Ishikawa (cell line): Measurements from ENCODE around the gene RNF113B.

Experiments used
- CEBPB ChIP-seq: IDR thresholded peaks from 2 replicates; pipeline ENCODE4 v1.6.1; 2012
- CREB1 ChIP-seq: IDR thresholded peaks from 2 replicates; pipeline ENCODE4 v1.6.1; 2012; ENCODE audit warnings: low read depth
- EP300 ChIP-seq: IDR thresholded peaks from 2 replicates; pipeline ENCODE4 v1.6.1; 2012; ENCODE audit warnings: borderline replicate concordance
- FOXM1 ChIP-seq: IDR thresholded peaks from 2 replicates; pipeline ENCODE4 v1.6.1; 2012; ENCODE audit warnings: low read depth, borderline replicate concordance
- MAX ChIP-seq: IDR thresholded peaks from 2 replicates; pipeline ENCODE4 v1.6.1; 2012
- NFIC ChIP-seq: IDR thresholded peaks from 2 replicates; pipeline ENCODE4 v1.6.1; 2012
- RAD21 ChIP-seq: IDR thresholded peaks from 2 replicates; pipeline ENCODE4 v1.6.1; 2012; ENCODE audit warnings: low read depth
- REST ChIP-seq: IDR thresholded peaks from 2 replicates; pipeline ENCODE4 v1.6.1; 2012; ENCODE audit warnings: low read depth, mild to moderate bottlenecking
- TAF1 ChIP-seq: IDR thresholded peaks from 2 replicates; pipeline ENCODE4 v1.6.1; 2012; ENCODE audit warnings: low read depth, mild to moderate bottlenecking
- TCF12 ChIP-seq: IDR thresholded peaks from 2 replicates; pipeline ENCODE4 v1.6.1; 2012; ENCODE audit warnings: low read depth
- TEAD4 ChIP-seq: IDR thresholded peaks from 2 replicates; pipeline ENCODE4 v1.6.1; 2012
- USF1 ChIP-seq: IDR thresholded peaks from 2 replicates; pipeline ENCODE4 v1.6.1; 2012
- YY1 ChIP-seq: IDR thresholded peaks from 2 replicates; pipeline ENCODE4 v1.6.1; 2012; ENCODE audit warnings: low read depth
- ZBTB7A ChIP-seq: IDR thresholded peaks from 2 replicates; pipeline ENCODE4 v1.6.1; 2012; ENCODE audit warnings: low read depth

- no peak for TF ChIP-seq TCF12
- no peak for TF ChIP-seq REST
- no peak for TF ChIP-seq RAD21
- TF ChIP-seq NFIC: no peak
- no peak for TF ChIP-seq ZBTB7A
- no peak for TF ChIP-seq TEAD4
- no peak for TF ChIP-seq CEBPB
- no peak for TF ChIP-seq TAF1
- TF ChIP-seq EP300: no peak
- TF ChIP-seq MAX: no peak
- TF ChIP-seq YY1: no peak
- no peak for TF ChIP-seq USF1
- TF ChIP-seq FOXM1: no peak
- TF ChIP-seq CREB1: no peak
Observed at GRCh38 chr13:98175823-98176222, 1.2 kb downstream of the RNF113B start.
